Endothelial cell (in vitro differentiated cells): ENCODE results near the gene ROR2. TPM values are rescaled to one million over a fixed set of nuclear protein-coding genes. Genes with fewer than 3 reads are reported as not detected.

Source experiments
- DNase-seq: peaks from one replicate; pipeline ENCODE4 v3.0.0; 2021; ENCODE audit warnings: low spot score
- H3K27ac Mint-ChIP-seq: one replicate; pipeline ENCODE4 v1.8.0; 2021; ENCODE audit warnings: mixed read lengths, inconsistent platforms; ENCODE audit not compliant: unreplicated experiment
- H3K27me3 Mint-ChIP-seq: one replicate; pipeline ENCODE4 v1.8.0; 2021; ENCODE audit warnings: mild to moderate bottlenecking, moderate library complexity, mixed read lengths, inconsistent platforms; ENCODE audit not compliant: unreplicated experiment
- H3K36me3 Mint-ChIP-seq: one replicate; pipeline ENCODE4 v1.8.0; 2021; ENCODE audit warnings: mild to moderate bottlenecking, low read depth, mixed read lengths, inconsistent platforms; ENCODE audit not compliant: unreplicated experiment
- H3K4me1 Mint-ChIP-seq: one replicate; pipeline ENCODE4 v1.8.0; 2021; ENCODE audit warnings: mild to moderate bottlenecking, mixed read lengths, inconsistent platforms; ENCODE audit not compliant: unreplicated experiment
- H3K4me3 Mint-ChIP-seq: one replicate; pipeline ENCODE4 v1.8.0; 2021; ENCODE audit warnings: mild to moderate bottlenecking, mixed read lengths, inconsistent platforms; ENCODE audit not compliant: unreplicated experiment
- H3K9me3 Mint-ChIP-seq: one replicate; pipeline ENCODE4 v1.8.0; 2021; ENCODE audit warnings: mixed read lengths, inconsistent platforms; ENCODE audit not compliant: unreplicated experiment
- CTCF ChIP-seq: fragments of 200-600 bp; sonication (generic); IDR thresholded peaks from one replicate; pipeline ENCODE4 v1.5.0; 2021; ENCODE audit warnings: antibody characterized with exemption; ENCODE audit not compliant: unreplicated experiment
- total RNA-seq: library from RNA; stranded (reverse); fragmentation: NEBNext Ultra II Directional; extraction: Animal tissue kit (Norgen Biotek cat#: 25700); gene quantifications from one replicate; pipeline ENCODE4 v1.2.1, GENCODE V29; 2021; ENCODE audit not compliant: unreplicated experiment

ROR2 gene
- total RNA-seq, 1 donor from 2014 or later: 3.5 TPM

- Mint-ChIP-seq H3K27ac (no peak overlapping the region), H3K36me3 (no peaks in the 10 kb centered on the region)
- TF ChIP-seq CTCF: no peak
These were observed 125.3 kb downstream of the ROR2 start for GRCh38 chr9:91824601-91825305.

GRCh38 chr9:91824151-91824550 lies 125.9 kb downstream of the ROR2 start:
- Mint-ChIP-seq H3K27me3 (no peaks in the 10 kb centered on the region), H3K4me1 (no peaks in the 10 kb centered on the region), H3K27ac (no peak overlapping the region), H3K9me3 (no peaks in the 10 kb centered on the region), H3K36me3 (no peaks in the 10 kb centered on the region), H3K4me3 (no peak overlapping the region)
- DNase-seq: no peak
- no peak for TF ChIP-seq CTCF

More at GRCh38 chr9:91824601-91825305, 125.3 kb downstream of the ROR2 start:
- Mint-ChIP-seq H3K9me3 (no peaks in the 10 kb centered on the region), H3K27me3 (no peaks in the 10 kb centered on the region), H3K4me3 (no peak overlapping the region), H3K4me1 (no peaks in the 10 kb centered on the region)
- no peak for DNase-seq

- no peak overlapping the region for H3K4me3 Mint-ChIP-seq
- no peak overlapping the region for H3K27ac Mint-ChIP-seq
- peaks cover under 1% of the 10 kb centered on the region for H3K27me3 Mint-ChIP-seq
- H3K36me3 Mint-ChIP-seq: no peaks in the 10 kb centered on the region
- H3K4me1 Mint-ChIP-seq: no peaks in the 10 kb centered on the region
- DNase-seq: no peak
- no peak for TF ChIP-seq CTCF
- H3K9me3 Mint-ChIP-seq: no peaks in the 10 kb centered on the region
These were observed 128.8 kb downstream of the ROR2 start for GRCh38 chr9:91820949-91821880.

- H3K36me3 Mint-ChIP-seq: no peaks in the 10 kb centered on the region
- no peaks in the 10 kb centered on the region for H3K4me1 Mint-ChIP-seq
- H3K27me3 Mint-ChIP-seq: peaks cover 2% of the 10 kb centered on the region
- H3K4me3 Mint-ChIP-seq: no peak overlapping the region
- H3K9me3 Mint-ChIP-seq: no peaks in the 10 kb centered on the region
- H3K27ac Mint-ChIP-seq: no peak overlapping the region
- TF ChIP-seq CTCF: no peak
- DNase-seq: no peak
These were observed 129.8 kb downstream of the ROR2 start for GRCh38 chr9:91820126-91820750.
